CD4-positive, alpha-beta T cell treated with Interferon alpha-2 for 1 hour (primary cell): ENCODE data around the gene SULF2.
A peak's percentile ranks its signal among the peaks of the same experiment; 100 is the strongest.
"Not testable (repeated sequence)": the region's sequence is repeated elsewhere in the genome, so short reads cannot be mapped to it uniquely, and the experiment has no call there.

Experiments
- DNase-seq, 2 donors: peaks; one replicate each; pipeline ENCODE4 v3.0.0-alpha.2; 2020 to 2022

The SULF2 gene

GRCh38 chr20:47804224-47804825 is 19.0 kb upstream of the SULF2 start:
- DNase-seq, result not testable (repeated sequence)

- DNase-seq, result no peak
Observed at GRCh38 chr20:47802975-47803374, 17.7 kb upstream of the SULF2 start.

- DNase-seq, result no peak
Observed at GRCh38 chr20:47802226-47802920, 17.1 kb upstream of the SULF2 start.

DNA sequence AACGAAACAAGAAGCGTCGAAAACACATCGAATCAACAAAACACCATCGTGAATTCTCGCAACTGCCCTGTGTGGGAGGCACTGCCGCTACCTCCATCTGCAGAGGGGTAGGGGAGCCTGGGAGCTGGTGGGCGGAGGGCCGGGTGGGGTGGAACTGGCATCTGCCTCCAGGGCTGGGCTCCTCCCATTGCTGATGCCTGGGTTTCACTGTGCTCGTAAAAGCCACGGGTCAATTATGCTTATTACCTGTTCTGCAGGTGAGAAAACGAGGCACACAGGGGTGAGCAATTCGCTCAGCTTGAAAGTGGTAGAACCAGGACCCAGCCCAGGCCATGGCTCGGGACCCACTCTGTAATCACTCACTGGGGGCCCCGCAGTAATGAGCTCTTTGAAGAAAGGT is 16.5 kb upstream of the SULF2 start:
- no peak for DNase-seq

- no peak for DNase-seq
Observed at GRCh38 chr20:47801079-47801478, 15.8 kb upstream of the SULF2 start.

DNA sequence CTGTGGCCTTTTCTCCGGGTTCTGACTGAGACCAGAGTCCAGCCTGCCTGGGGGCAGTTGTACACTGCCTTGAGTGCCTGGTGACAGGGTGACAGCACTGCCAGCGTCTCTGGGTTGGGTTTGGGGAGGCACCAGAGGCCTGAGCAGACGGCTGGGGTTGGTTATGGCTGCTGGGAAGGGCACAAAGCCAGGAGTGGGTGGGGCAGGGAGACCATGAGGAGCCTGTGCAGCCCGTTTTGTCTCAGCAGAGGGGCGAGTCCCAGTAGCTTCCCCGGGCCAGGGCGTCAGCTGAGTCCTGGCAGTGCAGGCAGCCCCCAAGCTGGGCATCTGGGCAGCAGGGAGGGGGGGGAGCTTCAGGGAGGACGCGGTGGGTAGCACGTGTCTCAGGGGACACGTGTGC is 15.3 kb upstream of the SULF2 start:
- no peak for DNase-seq

DNA sequence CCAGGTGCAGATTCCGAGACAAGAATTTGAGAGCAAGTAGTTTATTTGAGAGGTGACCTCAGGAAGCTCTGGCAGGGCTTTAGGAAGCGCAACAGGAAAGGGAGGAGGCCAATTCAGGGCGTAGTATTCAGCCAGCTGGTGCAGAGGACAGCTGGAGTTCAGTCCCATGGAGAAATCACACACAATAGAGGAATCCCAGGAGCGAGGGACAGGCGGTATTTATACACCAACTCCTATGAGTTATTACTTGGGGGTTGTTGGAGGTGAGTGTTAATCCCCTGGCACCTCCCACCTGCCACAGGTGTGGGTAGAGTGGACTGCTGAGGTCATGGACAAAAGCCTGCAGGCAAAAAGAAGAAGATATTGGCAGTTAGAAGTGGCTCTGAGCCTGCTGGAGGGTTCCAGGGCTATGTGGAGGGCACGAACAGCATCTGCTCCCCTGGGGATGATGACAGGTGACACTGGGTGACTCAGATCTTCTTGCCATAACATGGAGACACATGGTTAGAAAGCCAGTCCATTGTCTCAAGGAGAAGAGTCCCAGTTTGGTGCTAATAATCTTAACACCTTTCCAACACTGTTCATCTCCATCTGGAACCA is 13.9 kb upstream of the SULF2 start:
- no peak for DNase-seq

- no peak for DNase-seq
Observed at GRCh38 chr20:47796971-47797370, 11.7 kb upstream of the SULF2 start.

DNA sequence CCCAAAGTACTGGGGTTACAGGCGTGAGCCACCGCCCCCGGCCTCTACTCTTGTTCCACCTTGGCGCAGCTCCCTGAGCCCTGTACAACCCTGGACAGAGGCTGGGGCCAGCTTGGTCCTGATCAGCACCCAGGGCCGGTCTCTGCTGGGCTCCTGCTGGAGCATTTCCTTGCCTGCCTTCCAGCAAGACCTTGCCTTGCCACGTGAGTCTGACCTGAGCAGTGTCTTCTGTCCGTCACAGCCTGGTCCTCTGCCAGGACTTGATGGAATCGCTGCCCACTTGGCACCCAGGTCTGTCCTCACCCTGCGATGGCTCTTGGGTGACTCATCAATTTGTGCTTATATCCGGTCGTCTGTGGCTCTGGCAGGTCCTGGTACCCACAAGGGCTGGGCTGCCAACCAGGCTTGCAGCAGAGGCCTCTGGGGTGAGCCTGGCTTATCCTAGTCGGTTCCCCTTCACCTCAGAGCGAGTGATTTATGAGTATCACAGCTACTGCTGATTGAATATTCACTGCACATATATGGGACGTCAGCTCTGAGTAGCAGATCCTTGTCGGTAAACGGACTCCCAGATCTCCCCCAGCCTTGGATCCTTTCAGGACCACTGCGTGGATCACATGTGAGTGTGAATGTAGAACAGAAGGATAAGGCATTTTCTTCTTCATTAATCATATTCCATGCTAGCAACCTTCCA is 10.1 kb upstream of the SULF2 start:
- DNase-seq, result no peak

DNA sequence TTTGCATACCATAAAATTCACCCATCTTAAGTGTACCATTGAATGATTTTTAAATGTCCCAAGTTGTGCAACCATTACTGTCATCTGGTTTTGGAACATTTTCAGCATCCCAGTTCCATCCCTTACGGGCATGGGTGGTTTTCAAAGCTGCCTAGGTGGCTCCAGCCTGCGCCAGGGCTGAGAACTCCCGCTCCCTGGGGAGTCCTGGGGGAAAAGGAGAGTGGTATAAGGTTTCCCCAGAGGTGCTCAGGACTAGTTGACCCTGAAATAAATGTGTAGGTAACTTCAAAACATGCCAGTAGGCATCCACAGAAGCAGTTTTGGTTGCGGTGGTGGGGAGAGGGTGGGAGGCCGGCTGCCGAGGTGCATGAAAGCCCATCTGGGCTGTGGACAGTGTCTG is 9.0 kb upstream of the SULF2 start:
- DNase-seq, result not testable (repeated sequence)

GRCh38 chr20:47792021-47792618 is 6.8 kb upstream of the SULF2 start:
- DNase-seq, result no peak

GRCh38 chr20:47791084-47791599 is 5.9 kb upstream of the SULF2 start:
- DNase-seq, result no peak

DNA sequence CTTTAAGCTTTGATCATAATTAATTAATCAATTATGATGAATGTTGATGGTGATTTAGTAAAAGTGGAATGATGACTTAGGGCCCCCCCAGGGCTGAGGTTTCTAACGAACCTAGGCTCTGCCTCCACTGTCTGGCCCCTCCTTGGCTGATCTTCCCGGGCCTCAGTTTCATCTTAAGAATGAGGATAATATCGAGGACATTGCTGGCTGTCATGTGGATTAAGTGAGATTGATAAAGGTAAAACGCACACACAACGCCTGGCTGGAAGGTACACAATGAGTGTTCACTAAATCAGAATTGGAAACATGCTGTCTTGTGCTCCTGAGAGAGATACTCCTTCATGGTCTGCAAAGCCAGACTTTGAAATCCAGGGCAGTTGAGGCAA is 5.3 kb upstream of the SULF2 start:
- no peak for DNase-seq

GRCh38 chr20:47789764-47790579 is 4.7 kb upstream of the SULF2 start:
- no peak for DNase-seq

DNA sequence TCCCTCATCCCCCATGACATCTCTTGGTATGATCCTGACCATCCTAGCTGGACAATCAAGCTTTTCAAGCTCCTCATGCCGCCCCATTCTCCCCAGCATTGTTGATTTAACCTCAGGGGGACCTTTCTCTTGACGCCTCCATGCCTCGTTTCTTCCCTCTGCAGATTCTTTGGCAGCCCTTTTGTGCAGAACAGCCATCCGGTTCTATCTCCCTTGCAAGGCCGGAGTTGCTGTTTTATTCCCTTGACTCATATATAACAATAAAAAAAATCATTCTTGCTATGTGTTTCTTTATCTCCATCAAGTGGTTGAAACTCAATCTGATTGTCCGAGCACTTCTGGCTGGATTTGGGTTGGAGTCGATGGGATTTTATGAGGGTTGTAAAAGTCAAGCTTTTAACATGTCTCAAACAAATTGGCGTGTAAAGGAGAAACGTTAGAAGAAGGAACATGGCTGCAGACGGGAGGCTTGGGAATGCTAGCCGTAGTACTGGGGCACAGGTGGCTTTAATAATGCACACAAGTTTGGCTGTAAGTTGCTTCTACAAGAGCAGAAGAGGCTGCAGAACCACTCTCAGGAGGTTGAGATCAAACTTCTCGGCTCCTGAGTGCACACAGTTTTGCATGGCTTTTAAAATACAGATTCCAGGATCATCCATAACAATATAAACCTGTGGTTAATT is 3.9 kb upstream of the SULF2 start:
- no peak for DNase-seq

DNA sequence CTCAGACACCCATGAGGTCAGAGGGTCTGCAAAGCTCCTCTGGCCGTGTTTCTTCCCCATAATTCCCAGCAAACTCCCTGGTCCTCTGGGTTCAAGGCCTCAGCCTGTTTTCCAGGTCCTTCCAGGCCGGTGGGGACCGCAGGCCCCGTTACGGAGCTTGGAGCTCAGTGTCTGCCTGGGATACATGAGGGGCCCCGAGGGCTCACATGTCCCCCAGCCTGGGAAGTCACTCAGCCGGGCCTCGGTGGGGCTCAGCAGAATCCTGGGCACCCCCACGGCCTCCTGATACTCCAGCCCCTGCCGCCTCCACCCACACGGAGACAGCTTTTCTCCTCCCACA is 3.4 kb upstream of the SULF2 start:
- DNase-seq, result no peak

GRCh38 chr20:47786765-47787107 is 1.5 kb upstream of the SULF2 start:
- DNase-seq, result no peak

- DNase-seq, result peak in 1 of 2 donors; percentile 35
Observed at GRCh38 chr20:47785854-47786764, 828 bp upstream of the SULF2 start.

GRCh38 chr20:47784599-47785310 is 526 bp downstream of the SULF2 start:
- no peak for DNase-seq
